GM23338 (cell line): Measurements from ENCODE around the gene TOMM5.

ENCODE experiments used
- CREB1 ChIP-seq: fragments of 250-450 bp; sonication (Bioruptor Pico); IDR thresholded peaks from 2 replicates; pipeline ENCODE4 v1.5.0; 2020; ENCODE audit warnings: low read depth, mild to moderate bottlenecking, moderate library complexity
- EZH2 ChIP-seq: fragments of 200-600 bp; sonication (generic); IDR thresholded peaks from one replicate; pipeline ENCODE4 v1.8.0; 2017; ENCODE audit warnings: antibody characterized with exemption, mild to moderate bottlenecking, low read depth; ENCODE audit not compliant: unreplicated experiment
- EZH2phosphoT487 ChIP-seq: fragments of 200-600 bp; sonication (generic); IDR thresholded peaks from one replicate; pipeline ENCODE4 v1.8.1; 2018; ENCODE audit warnings: antibody characterized with exemption; ENCODE audit not compliant: unreplicated experiment
- JUNB ChIP-seq: IDR thresholded peaks from one replicate; pipeline ENCODE4 v1.6.1; 2016; ENCODE audit warnings: antibody characterized with exemption; ENCODE audit not compliant: unreplicated experiment
- NANOG ChIP-seq: IDR thresholded peaks from 2 replicates; pipeline ENCODE4 v1.6.1; 2016; ENCODE audit warnings: antibody characterized with exemption, borderline replicate concordance
- POLR2AphosphoS5 ChIP-seq: IDR thresholded peaks from 2 replicates; pipeline ENCODE4 v1.6.1; 2016; ENCODE audit warnings: antibody characterized with exemption, low read depth
- STAT1 ChIP-seq: IDR thresholded peaks from one replicate; pipeline ENCODE4 v1.6.1; 2016; ENCODE audit warnings: antibody characterized with exemption; ENCODE audit not compliant: unreplicated experiment
- ZNF114 ChIP-seq: fragments of 250-450 bp; sonication (Bioruptor Pico); IDR thresholded peaks from 2 replicates; pipeline ENCODE4 v1.5.0; 2020; ENCODE audit warnings: mild to moderate bottlenecking, moderate library complexity
- ZNF331 ChIP-seq: fragments of 250-450 bp; sonication (Bioruptor Pico); IDR thresholded peaks from 2 replicates; pipeline ENCODE4 v1.5.0; 2020; ENCODE audit warnings: low read depth, mild to moderate bottlenecking, moderate library complexity
- TF ChIP-seq, protein P1 (sequence below), 2 experiments: fragments of 200-600 bp in 1 of 2; sonication (generic) in 1 of 2; conservative IDR thresholded peaks; 2 replicates each; pipeline versions ENCODE4 v1.5.1 to v1.6.1; 2016 to 2017; ENCODE audit warnings: antibody characterized with exemption in 2 of 2, low read depth in 2 of 2, mild to moderate bottlenecking in 2 of 2, moderate library complexity in 1 of 2
- TF ChIP-seq, protein P2 (sequence below): IDR thresholded peaks from one replicate; pipeline ENCODE4 v1.6.1; 2018; ENCODE audit warnings: antibody characterized with exemption; ENCODE audit not compliant: unreplicated experiment
- TF ChIP-seq, protein P3 (sequence below): IDR thresholded peaks from 2 replicates; pipeline ENCODE4 v1.6.1; 2016; ENCODE audit warnings: antibody characterized with exemption
- TF ChIP-seq, protein P4 (sequence below): fragments of 250-450 bp; sonication (Bioruptor Pico); IDR thresholded peaks from 2 replicates; pipeline ENCODE4 v1.5.0; 2020; ENCODE audit warnings: mild to moderate bottlenecking, moderate library complexity

DNA sequence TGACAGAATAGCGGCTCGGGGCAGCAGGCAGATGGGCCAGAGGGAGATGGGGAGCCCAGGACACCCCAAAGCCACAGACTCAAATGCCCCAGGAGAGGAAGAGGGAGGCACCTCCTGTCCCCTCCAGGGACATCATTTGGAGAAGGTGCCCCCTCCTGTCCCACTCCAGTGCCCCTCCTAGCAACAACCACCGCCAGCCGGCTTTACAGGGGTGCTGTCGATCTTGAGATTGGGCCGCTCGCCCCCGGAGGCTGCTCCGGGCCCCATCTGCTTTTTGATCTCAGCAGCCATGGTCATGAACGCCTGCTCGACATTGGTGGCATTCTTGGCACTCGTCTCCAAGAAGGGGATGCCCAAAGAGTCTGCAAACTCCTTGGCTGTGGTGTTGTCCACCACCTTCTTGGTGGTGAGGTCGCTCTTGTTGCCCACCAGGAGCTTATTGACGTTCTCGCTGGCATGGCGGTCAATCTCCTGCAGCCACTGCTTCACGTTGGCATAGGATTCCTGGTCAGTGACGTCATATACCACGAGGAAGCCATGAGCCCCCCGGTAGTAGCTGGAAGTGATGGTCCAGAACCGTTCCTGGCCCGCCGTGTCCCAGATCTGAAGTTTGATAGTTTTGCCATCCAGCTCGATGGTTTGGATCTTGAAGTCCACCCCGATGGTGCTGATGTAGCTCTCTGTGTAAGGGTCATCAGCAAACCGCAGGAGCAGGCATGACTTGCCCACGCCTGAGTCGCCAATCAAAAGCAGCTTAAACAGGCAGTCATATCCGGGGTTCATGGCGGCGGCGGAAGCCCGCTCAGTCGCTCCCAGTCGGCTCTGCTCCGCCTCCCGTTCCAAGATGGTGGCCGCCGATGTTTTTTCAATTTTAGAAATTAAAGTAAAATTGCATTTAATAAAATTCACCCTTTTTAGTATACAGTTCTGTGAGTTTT is 44.4 kb upstream of the TOMM5 start:
- TF ChIP-seq, protein P1, sequence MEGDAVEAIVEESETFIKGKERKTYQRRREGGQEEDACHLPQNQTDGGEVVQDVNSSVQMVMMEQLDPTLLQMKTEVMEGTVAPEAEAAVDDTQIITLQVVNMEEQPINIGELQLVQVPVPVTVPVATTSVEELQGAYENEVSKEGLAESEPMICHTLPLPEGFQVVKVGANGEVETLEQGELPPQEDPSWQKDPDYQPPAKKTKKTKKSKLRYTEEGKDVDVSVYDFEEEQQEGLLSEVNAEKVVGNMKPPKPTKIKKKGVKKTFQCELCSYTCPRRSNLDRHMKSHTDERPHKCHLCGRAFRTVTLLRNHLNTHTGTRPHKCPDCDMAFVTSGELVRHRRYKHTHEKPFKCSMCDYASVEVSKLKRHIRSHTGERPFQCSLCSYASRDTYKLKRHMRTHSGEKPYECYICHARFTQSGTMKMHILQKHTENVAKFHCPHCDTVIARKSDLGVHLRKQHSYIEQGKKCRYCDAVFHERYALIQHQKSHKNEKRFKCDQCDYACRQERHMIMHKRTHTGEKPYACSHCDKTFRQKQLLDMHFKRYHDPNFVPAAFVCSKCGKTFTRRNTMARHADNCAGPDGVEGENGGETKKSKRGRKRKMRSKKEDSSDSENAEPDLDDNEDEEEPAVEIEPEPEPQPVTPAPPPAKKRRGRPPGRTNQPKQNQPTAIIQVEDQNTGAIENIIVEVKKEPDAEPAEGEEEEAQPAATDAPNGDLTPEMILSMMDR (conservative IDR thresholded peaks at IDR 0.05; ENCODE audit: low read depth in 2 of 2) = no peak
- TF ChIP-seq POLR2AphosphoS5 = no peak
- TF ChIP-seq EZH2phosphoT487 = no peak
- TF ChIP-seq EZH2 = no peak
- TF ChIP-seq STAT1 = no peak
- TF ChIP-seq, protein P2, sequence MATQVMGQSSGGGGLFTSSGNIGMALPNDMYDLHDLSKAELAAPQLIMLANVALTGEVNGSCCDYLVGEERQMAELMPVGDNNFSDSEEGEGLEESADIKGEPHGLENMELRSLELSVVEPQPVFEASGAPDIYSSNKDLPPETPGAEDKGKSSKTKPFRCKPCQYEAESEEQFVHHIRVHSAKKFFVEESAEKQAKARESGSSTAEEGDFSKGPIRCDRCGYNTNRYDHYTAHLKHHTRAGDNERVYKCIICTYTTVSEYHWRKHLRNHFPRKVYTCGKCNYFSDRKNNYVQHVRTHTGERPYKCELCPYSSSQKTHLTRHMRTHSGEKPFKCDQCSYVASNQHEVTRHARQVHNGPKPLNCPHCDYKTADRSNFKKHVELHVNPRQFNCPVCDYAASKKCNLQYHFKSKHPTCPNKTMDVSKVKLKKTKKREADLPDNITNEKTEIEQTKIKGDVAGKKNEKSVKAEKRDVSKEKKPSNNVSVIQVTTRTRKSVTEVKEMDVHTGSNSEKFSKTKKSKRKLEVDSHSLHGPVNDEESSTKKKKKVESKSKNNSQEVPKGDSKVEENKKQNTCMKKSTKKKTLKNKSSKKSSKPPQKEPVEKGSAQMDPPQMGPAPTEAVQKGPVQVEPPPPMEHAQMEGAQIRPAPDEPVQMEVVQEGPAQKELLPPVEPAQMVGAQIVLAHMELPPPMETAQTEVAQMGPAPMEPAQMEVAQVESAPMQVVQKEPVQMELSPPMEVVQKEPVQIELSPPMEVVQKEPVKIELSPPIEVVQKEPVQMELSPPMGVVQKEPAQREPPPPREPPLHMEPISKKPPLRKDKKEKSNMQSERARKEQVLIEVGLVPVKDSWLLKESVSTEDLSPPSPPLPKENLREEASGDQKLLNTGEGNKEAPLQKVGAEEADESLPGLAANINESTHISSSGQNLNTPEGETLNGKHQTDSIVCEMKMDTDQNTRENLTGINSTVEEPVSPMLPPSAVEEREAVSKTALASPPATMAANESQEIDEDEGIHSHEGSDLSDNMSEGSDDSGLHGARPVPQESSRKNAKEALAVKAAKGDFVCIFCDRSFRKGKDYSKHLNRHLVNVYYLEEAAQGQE = no peak
- TF ChIP-seq JUNB = no peak
- TF ChIP-seq, protein P3, sequence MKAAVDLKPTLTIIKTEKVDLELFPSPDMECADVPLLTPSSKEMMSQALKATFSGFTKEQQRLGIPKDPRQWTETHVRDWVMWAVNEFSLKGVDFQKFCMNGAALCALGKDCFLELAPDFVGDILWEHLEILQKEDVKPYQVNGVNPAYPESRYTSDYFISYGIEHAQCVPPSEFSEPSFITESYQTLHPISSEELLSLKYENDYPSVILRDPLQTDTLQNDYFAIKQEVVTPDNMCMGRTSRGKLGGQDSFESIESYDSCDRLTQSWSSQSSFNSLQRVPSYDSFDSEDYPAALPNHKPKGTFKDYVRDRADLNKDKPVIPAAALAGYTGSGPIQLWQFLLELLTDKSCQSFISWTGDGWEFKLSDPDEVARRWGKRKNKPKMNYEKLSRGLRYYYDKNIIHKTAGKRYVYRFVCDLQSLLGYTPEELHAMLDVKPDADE = no peak
- TF ChIP-seq CREB1 (CRISPR knock-in tag) = no peak
- TF ChIP-seq NANOG = no peak
- no peak for TF ChIP-seq ZNF114 (CRISPR knock-in tag)
- TF ChIP-seq ZNF331 = no peak
- TF ChIP-seq, protein P4, sequence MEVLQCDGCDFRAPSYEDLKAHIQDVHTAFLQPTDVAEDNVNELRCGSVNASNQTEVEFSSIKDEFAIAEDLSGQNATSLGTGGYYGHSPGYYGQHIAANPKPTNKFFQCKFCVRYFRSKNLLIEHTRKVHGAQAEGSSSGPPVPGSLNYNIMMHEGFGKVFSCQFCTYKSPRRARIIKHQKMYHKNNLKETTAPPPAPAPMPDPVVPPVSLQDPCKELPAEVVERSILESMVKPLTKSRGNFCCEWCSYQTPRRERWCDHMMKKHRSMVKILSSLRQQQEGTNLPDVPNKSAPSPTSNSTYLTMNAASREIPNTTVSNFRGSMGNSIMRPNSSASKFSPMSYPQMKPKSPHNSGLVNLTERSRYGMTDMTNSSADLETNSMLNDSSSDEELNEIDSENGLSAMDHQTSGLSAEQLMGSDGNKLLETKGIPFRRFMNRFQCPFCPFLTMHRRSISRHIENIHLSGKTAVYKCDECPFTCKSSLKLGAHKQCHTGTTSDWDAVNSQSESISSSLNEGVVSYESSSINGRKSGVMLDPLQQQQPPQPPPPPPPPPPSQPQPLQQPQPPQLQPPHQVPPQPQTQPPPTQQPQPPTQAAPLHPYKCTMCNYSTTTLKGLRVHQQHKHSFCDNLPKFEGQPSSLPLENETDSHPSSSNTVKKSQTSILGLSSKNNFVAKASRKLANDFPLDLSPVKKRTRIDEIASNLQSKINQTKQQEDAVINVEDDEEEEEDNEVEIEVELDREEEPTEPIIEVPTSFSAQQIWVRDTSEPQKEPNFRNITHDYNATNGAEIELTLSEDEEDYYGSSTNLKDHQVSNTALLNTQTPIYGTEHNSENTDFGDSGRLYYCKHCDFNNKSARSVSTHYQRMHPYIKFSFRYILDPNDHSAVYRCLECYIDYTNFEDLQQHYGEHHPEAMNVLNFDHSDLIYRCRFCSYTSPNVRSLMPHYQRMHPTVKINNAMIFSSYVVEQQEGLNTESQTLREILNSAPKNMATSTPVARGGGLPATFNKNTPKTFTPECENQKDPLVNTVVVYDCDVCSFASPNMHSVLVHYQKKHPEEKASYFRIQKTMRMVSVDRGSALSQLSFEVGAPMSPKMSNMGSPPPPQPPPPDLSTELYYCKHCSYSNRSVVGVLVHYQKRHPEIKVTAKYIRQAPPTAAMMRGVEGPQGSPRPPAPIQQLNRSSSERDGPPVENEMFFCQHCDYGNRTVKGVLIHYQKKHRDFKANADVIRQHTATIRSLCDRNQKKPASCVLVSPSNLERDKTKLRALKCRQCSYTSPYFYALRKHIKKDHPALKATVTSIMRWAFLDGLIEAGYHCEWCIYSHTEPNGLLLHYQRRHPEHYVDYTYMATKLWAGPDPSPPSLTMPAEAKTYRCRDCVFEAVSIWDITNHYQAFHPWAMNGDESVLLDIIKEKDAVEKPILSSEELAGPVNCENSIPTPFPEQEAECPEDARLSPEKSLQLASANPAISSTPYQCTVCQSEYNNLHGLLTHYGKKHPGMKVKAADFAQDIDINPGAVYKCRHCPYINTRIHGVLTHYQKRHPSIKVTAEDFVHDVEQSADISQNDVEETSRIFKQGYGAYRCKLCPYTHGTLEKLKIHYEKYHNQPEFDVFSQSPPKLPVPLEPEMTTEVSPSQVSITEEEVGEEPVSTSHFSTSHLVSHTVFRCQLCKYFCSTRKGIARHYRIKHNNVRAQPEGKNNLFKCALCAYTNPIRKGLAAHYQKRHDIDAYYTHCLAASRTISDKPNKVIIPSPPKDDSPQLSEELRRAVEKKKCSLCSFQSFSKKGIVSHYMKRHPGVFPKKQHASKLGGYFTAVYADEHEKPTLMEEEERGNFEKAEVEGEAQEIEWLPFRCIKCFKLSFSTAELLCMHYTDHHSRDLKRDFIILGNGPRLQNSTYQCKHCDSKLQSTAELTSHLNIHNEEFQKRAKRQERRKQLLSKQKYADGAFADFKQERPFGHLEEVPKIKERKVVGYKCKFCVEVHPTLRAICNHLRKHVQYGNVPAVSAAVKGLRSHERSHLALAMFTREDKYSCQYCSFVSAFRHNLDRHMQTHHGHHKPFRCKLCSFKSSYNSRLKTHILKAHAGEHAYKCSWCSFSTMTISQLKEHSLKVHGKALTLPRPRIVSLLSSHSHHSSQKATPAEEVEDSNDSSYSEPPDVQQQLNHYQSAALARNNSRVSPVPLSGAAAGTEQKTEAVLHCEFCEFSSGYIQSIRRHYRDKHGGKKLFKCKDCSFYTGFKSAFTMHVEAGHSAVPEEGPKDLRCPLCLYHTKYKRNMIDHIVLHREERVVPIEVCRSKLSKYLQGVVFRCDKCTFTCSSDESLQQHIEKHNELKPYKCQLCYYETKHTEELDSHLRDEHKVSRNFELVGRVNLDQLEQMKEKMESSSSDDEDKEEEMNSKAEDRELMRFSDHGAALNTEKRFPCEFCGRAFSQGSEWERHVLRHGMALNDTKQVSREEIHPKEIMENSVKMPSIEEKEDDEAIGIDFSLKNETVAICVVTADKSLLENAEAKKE (CRISPR knock-in tag) = no peak
